ENCODE data around the gene TRIM17. TPM values are rescaled to one million over a fixed set of nuclear protein-coding genes. Genes with fewer than 3 reads are reported as not detected.

TRIM17 gene
- total RNA-seq, 1 donor from 2014 or later: 1.3 TPM

GRCh38 chr1:228370941-228371740 lies 45.5 kb downstream of the TRIM17 start:
- Mint-ChIP-seq H3K27ac (ENCODE audit: unreplicated experiment) (no peak overlapping the region), H3K27me3 (ENCODE audit: unreplicated experiment) (no peaks in the 10 kb centered on the region), H3K4me3 (ENCODE audit: unreplicated experiment) (no peak overlapping the region), H3K36me3 (ENCODE audit: unreplicated experiment) (no peaks in the 10 kb centered on the region), H3K4me1 (ENCODE audit: unreplicated experiment) (peaks cover 2% of the 10 kb centered on the region), H3K9me3 (ENCODE audit: unreplicated experiment) (no peaks in the 10 kb centered on the region)
- DNase-seq (ENCODE audit: extremely low spot score, unreplicated experiment): no peak
- no peak for TF ChIP-seq CTCF (IDR thresholded peaks at IDR 0.05)

DNA sequence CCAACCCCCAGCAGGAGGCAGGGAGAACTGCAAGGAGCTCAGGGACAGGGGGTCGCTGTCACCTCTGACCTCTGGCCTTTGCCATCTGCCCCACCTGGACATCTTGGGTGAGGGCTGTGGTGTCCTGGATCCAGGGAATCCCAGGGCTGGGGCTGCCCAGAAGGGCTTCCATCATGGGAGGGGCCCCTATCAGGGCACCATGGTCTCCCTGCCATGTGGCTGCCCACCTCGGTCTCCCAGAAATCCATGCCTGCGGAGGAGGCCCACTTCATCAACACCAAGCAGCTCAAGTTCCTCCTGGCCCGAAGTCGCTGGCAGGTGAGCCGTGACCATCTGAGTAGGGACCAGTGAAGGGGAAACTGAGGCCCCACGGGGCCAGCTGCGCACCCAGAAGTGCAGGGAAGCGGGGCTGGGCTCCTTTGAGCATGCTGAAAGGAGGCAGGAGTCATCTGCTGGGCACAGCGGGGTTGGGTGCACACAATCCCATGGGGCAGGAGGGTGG lies 46.2 kb downstream of the TRIM17 start:
- Mint-ChIP-seq H3K27ac (ENCODE audit: unreplicated experiment) (no peak overlapping the region), H3K36me3 (ENCODE audit: unreplicated experiment) (no peaks in the 10 kb centered on the region), H3K4me1 (ENCODE audit: unreplicated experiment) (peaks cover 2% of the 10 kb centered on the region), H3K27me3 (ENCODE audit: unreplicated experiment) (no peaks in the 10 kb centered on the region), H3K4me3 (ENCODE audit: unreplicated experiment) (no peak overlapping the region), H3K9me3 (ENCODE audit: unreplicated experiment) (no peaks in the 10 kb centered on the region)
- no peak for TF ChIP-seq CTCF (IDR thresholded peaks at IDR 0.05)
- no peak for DNase-seq (ENCODE audit: extremely low spot score, unreplicated experiment)

DNA sequence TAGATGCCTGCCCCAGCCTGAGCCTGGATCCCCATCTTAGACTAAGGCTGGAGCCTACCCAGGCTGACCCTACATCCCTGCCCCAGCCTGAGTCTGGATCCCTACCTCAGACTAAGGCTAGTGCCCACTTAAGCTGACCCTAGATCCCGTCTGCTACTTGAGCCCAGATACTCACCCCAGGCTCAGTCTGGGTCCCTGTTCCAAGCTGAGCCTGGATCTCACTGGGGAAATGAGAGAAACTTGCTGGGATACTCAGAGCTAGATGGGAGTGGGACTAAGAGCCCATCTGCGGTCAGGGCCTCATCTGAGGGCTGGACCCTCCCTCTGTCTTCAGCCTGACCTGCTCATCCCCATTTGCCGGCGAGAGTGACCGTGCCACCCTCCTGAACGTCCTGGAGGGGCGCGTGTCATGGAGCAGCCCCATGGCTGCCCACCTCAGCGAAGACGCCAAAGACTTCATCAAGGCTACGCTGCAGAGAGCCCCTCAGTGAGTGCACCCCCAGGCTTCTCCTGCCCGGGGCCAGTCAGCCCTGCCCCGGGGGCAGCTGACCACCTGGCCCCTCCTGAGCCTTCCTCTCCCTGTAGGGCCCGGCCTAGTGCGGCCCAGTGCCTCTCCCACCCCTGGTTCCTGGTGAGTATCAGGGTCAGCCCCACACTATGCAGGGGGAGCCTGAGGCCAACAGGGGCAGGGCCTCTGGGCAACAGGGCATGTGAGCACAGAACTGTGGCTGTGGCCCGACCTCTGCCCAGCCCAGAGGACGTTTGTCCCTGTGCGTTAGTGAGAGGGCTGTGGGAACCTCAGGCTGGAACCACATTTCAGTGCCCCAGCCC lies 46.8 kb downstream of the TRIM17 start:
- no peak for DNase-seq (ENCODE audit: extremely low spot score, unreplicated experiment)
- H3K4me3 Mint-ChIP-seq (ENCODE audit: unreplicated experiment): no peak overlapping the region

DNA sequence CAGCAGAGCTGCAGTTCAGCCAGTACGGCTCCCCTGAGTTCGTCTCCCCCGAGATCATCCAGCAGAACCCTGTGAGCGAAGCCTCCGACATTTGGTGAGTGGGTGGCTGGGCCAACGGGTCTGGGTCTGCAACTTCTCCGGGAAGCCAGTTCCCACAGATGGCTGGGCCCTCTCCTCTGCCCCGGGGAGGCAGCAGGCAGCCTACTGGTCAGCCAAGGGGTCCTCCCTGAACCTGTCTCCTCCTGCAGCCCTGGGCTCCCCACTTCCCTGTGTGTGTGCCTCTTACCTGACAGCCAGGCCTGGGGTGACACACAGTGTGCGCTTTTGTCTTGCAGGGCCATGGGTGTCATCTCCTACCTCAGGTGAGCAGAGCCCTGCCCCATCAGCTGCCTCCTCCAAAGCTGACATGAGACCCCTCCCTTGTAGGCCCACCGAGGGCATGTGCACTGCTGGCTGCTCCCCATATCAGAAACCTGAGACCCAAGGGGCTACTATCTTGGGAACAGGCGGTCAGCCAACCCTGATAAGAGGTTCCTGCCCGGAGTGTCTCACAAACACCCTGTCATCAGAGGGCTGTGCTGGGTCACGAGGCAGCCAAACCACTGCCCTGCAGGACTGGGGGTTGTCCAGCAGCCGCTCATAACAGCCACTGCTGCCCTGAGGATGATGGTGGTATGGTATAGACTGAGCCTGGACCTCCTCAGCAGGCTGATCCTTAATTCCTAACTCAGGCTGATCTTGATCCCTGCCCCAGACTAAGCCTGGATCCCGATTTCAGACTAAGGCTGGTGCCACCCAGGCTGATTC lies 47.7 kb downstream of the TRIM17 start:
- no peak overlapping the region for H3K4me3 Mint-ChIP-seq (ENCODE audit: unreplicated experiment)
- H3K27ac Mint-ChIP-seq (ENCODE audit: unreplicated experiment): no peak overlapping the region
- H3K36me3 Mint-ChIP-seq (ENCODE audit: unreplicated experiment): no peaks in the 10 kb centered on the region
- TF ChIP-seq CTCF (IDR thresholded peaks at IDR 0.05): no peak
- H3K4me1 Mint-ChIP-seq (ENCODE audit: unreplicated experiment): no peaks in the 10 kb centered on the region
- H3K27me3 Mint-ChIP-seq (ENCODE audit: unreplicated experiment): no peaks in the 10 kb centered on the region
- no peak for DNase-seq (ENCODE audit: extremely low spot score, unreplicated experiment)
- H3K9me3 Mint-ChIP-seq (ENCODE audit: unreplicated experiment): no peaks in the 10 kb centered on the region

More for the DNA sequence above, 46.8 kb downstream of the TRIM17 start:
- Mint-ChIP-seq H3K4me1 (ENCODE audit: unreplicated experiment) (no peaks in the 10 kb centered on the region), H3K9me3 (ENCODE audit: unreplicated experiment) (no peaks in the 10 kb centered on the region), H3K36me3 (ENCODE audit: unreplicated experiment) (no peaks in the 10 kb centered on the region), H3K27me3 (ENCODE audit: unreplicated experiment) (no peaks in the 10 kb centered on the region), H3K27ac (ENCODE audit: unreplicated experiment) (no peak overlapping the region)
- no peak for TF ChIP-seq CTCF (IDR thresholded peaks at IDR 0.05)
